GM19324 (cell line): ENCODE results near the gene SERPINI1.
"Not testable (repeated sequence)": the region's sequence is repeated elsewhere in the genome, so short reads cannot be mapped to it uniquely, and the experiment has no call there.

Experiments used
- ATAC-seq: cut with Tn5 transposase; IDR thresholded peaks from one replicate; pipeline ENCODE4 v1.9.1; 2021; ENCODE audit warnings: mild to moderate bottlenecking, moderate library complexity; ENCODE audit not compliant: unreplicated experiment, low FRiP score

SERPINI1 gene

GRCh38 chr3:167780214-167780883, 44.8 kb downstream of the SERPINI1 start:
- ATAC-seq = no peak

DNA sequence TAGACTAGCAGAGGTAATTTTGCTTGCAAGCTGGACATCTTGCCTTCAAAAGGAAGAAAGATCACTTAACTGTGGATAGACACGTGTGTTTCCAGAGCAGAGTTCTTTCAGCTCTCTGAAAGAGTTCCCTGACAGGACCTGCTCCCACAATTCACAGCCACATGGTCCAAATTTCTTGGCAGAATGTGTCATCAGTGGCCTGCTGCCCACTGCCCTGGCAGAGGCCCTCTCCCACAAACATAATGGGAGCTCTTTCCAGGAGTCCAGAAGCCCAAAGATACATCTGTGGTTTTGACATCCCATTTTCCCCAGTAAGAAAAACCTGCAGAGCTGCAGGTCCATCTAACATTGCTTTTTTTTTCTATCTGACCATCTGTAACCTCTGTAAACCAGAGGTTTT, 48.3 kb downstream of the SERPINI1 start:
- ATAC-seq = no peak

DNA sequence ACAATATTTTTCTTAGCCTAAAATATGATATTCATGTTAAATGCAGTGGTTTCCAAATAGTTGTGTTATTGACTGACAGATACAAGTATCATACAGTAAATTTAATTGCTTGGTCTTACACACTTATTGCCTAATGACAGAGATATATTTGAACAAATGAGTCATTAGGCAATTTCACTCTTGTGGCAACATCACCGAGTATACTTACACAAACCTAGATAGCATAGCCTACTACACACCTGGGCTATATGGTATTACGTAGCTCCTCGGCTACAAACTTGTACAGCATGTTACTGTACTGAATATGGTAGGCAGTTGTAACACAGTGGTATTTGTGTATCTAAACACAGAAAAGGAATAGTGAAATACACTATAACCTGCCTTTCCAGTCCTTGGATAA, 50.3 kb downstream of the SERPINI1 start:
- ATAC-seq = no peak

DNA sequence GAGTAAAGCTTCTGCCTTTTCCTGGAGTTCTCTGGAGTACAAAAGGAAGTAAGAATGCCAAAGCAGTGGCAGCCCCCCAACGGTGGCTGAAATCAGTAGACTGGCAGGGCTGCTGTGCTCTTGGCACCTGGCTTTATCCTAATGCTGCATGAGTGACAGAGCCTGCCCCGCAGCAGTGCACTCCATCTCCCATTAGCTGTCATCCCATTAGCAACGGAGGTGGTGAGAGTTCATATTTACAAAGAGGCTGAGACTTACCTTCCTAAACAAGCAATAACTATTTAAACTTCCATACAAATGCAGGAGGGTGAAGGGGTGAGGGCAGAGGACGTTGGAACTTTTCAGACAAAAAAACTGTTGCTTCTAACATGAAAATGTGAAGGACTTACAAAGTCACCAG, 51.9 kb downstream of the SERPINI1 start:
- ATAC-seq = no peak

- ATAC-seq = no peak
Observed at GRCh38 chr3:167798443-167798842, 62.9 kb downstream of the SERPINI1 start.

DNA sequence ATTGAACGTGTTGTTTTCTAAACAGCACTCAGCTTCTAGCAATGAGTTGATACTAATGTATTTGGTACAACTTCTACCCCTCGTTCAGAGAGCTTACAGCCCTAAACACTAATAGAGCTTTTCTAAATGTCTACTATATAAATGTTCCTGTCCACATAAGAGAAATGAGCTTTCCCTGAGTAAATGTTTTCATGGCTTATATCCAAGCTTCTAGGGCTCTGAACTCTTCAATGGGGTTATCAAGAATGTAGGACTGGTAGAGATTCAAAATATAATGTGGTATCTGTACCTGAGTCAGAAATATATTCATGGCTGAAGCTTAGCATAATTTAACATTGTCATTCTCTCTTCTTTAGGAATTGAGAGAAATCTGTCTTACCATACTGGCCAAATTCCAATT, 73.4 kb downstream of the SERPINI1 start:
- ATAC-seq = no peak

GRCh38 chr3:167810236-167810635, 74.7 kb downstream of the SERPINI1 start:
- no peak for ATAC-seq

DNA sequence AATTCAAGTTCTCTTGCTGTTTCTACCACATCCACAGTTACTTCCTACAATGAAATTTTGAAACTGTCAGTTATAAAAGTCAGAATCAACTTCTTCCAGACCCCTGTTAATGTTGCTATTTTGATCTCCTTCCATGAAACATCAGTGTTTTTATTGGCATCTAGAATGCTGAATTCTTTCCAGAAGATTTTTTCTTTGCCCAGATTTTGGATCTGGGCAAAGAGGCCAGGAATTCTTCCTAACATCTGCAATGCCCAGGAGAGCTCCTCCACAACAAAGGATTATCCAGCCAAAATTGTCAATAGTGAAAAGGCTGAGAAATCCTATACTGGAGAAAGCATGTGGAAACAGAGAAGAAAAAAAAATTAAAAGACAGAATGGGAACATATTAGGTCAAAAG, 75.5 kb downstream of the SERPINI1 start:
- no peak for ATAC-seq

GRCh38 chr3:167813169-167814123, 77.9 kb downstream of the SERPINI1 start:
- ATAC-seq = no peak

DNA sequence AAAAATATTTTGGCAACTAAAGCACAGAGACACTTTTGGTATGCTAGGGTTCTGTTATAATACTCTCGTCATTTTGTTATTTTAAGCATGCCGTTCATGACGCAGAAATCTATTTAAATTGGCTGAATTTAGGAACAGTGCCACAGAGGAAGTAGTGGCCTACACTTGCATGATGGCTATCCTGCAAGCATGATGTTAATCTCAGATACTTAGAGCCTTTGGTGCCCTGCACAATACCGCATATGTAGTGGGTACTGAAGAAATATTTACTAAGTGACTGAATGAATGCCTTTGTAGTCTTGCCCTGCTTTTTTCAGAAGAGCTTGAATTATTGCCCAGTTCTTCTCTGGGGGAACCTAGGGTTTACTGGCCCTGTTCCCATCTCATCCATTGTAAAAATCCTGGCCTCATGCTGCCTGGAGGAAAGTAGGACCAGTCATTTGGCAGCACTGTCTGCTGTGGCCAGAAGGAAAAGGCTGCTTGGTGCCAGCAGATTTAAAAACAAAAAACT, 79.0 kb downstream of the SERPINI1 start:
- ATAC-seq = no peak

GRCh38 chr3:167816953-167817352, 81.4 kb downstream of the SERPINI1 start:
- ATAC-seq = no peak

- ATAC-seq = no peak
Observed at GRCh38 chr3:167820102-167820865, 84.8 kb downstream of the SERPINI1 start.

DNA sequence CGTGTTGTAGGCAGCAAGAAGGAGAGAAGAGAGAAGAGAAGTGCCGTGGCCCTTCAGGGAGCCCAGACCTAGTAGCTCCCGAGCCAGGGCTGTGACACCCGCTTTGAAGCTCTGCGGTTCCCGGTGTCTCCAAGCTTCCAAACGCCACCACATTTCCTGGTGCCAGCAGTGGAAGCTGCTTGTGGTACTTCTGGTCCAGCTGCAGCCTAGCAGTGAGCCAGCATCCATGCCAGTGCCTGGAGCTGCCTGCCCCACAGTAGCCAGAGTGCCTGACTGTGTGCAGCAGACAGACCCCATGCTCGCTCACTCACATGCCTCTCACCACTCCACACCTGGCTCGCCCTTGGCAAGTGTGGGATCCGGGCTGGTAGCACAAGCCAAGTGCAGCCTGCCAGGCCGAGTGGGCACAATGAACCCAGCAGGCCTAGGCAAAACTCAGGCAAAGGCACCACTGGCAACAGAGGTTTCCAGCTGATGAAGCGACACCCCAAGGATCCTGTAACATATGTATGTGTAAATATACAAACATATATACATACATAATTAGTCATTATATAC, 85.8 kb downstream of the SERPINI1 start:
- no peak for ATAC-seq

DNA sequence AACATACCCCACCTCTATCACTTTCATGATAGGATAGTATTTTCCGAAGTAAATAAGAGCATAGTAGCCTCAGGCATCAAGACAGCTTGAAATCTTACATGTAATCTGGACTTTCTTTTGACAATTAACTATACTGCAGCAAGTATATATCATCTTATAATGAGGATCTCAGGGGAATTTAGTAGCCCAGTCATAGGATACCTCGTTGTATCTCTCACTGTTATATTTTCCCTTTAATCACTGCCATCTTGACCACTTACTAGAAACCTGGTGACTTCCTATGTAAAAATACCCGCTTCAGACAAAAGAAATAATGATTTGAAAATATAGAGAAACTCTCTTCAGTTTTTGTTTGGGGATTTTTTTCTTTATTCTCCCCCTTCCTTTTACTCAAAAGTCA, 88.2 kb downstream of the SERPINI1 start:
- no peak for ATAC-seq

DNA sequence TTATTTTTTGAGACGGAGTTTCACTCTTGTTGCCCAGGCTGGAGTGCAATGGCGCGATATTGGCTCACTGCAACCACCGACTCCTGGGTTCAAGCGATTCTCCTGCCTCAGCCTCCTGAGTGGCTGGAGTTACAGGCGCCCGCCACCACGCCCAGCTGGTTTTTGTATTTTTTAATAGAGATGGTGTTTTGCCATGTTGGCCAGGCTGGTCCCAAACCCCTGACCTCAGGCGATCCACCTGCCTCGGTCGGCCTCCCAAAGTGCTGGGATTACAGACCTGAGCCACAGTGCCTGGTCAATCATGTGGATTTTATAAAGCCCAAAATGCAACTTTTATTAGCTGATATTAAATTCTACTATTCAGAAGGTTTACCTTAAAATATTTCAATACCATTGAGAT, 92.1 kb downstream of the SERPINI1 start:
- ATAC-seq = not testable (repeated sequence)

- ATAC-seq = no peak
Observed at GRCh38 chr3:167829071-167829470, 93.5 kb downstream of the SERPINI1 start.

- ATAC-seq = no peak
Observed at GRCh38 chr3:167830007-167830406, 94.5 kb downstream of the SERPINI1 start.

DNA sequence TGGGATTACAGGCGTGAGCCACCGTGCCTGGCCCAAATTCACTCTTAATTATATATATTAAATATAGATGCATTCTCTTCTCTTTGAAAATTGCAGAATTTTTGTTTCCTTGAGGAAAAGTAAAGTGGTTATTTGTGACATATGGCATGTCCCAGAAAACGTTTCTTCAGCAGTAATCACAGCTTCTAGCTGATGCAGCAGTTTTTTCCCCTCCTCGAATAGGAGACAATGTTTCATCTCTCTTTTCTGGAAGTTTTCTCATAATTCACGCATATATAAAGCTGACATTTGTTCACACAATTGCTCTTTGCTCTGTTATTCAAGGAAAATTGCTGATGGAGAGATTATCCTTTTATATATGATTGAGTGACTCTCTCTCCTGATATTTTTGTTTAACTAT, 99.8 kb downstream of the SERPINI1 start:
- ATAC-seq = no peak

DNA sequence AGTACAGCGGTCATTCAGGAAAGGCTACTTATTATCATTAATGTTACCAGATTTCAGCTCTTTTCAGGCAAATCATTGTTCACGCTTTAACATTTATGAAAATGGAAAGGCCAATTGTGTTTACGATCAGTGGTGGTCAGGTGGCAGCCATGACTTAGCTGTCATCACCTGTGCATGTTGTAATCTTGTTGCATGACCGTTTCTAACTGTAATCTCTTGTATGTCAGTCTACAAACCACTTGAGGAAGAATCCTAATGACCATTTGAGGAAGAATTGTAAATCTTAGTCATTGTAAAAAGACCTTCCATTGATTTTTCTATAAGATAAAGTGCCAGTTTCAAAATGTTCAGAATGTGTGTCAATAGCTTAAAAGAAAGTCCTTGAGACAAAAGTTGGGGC, 100.4 kb downstream of the SERPINI1 start:
- no peak for ATAC-seq

GRCh38 chr3:167837466-167837865, 101.9 kb downstream of the SERPINI1 start:
- ATAC-seq = no peak
